IPS DF 19.7 (cell line): Measurements from ENCODE around the gene SLC25A21.

Source experiments
- DNase-seq: peaks from one replicate; pipeline ENCODE4 v3.0.0-alpha.2; 2013; ENCODE audit warnings: low read depth, low spot score

The SLC25A21 gene

DNA sequence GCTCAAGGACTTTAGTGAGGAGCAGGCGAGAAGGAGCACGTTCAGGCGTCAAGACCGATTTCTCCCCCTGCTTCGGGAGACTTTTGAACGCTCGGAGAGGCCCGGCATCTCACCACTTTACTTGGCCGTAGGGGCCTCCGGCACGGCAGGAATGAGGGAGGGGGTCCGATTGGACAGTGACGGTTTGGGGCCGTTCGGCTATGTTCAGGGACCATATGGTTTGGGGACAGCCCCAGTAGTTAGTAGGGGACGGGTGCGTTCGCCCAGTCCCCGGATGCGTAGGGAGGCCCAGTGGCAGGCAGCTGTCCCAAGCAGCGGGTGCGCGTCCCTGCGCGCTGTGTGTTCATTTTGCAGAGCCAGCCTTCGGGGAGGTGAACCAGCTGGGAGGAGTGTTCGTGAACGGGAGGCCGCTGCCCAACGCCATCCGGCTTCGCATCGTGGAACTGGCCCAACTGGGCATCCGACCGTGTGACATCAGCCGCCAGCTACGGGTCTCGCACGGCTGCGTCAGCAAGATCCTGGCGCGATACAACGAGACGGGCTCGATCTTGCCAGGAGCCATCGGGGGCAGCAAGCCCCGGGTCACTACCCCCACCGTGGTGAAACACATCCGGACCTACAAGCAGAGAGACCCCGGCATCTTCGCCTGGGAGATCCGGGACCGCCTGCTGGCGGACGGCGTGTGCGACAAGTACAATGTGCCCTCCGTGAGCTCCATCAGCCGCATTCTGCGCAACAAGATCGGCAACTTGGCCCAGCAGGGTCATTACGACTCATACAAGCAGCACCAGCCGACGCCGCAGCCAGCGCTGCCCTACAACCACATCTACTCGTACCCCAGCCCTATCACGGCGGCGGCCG lies 509.6 kb downstream of the SLC25A21 start:
- DNase-seq: no peak

DNA sequence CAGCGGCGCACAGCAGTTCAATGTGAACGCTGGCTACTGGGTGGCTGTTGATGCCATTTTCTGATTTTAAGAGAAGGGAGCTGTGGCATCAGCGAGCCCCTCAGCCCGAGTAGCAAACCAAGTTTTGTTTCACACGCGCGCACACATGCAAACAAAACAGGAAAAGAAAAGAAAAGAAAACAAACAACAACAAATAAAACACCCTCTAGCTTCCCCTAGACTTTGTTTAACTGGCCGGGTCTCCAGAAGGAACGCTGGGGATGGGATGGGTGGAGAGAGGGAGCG lies 510.2 kb downstream of the SLC25A21 start:
- DNase-seq: no peak

DNA sequence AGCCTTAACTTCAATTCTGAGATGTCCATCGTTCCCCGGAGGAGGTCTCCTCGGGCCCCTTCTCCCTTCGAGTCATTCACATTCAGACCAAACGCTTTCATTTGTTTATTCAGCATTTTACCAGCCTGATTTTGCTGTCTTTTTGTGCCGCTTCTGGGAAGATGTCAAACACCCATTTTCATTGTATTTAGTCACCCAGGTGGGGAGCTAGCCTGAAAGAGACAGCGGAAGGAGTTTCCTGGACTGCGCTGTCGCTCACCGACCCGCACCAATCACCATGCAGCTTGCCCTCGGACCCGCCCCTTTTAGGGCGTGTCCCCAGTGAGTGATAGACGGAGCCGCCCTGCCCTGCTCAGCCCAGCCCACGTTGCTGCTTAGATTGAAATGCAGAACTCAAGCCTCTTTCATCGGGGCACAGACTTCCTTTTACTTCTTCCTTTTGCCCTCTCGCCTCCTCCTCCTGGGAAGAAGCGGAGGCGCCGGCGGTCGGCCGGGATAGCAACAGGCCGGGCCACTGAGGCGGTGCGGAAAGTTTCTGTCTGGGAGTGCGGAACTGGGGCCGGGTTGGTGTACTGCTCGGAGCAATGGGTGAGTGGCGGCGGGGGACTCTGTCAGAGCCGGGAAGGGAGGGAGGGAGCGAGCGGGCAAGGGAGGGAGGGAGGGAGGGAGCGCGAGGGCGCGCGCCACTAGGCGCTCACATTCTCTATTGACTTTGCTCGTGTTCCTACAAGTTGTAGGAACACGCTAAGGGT lies 510.7 kb downstream of the SLC25A21 start, which contains the start of gene PAX9:
TSS of gene PAX9 (plus strand) at position 355 of the 752 bp plus-strand sequence. CDS start at position 585, 230 bp downstream.
- DNase-seq: no peak

DNA sequence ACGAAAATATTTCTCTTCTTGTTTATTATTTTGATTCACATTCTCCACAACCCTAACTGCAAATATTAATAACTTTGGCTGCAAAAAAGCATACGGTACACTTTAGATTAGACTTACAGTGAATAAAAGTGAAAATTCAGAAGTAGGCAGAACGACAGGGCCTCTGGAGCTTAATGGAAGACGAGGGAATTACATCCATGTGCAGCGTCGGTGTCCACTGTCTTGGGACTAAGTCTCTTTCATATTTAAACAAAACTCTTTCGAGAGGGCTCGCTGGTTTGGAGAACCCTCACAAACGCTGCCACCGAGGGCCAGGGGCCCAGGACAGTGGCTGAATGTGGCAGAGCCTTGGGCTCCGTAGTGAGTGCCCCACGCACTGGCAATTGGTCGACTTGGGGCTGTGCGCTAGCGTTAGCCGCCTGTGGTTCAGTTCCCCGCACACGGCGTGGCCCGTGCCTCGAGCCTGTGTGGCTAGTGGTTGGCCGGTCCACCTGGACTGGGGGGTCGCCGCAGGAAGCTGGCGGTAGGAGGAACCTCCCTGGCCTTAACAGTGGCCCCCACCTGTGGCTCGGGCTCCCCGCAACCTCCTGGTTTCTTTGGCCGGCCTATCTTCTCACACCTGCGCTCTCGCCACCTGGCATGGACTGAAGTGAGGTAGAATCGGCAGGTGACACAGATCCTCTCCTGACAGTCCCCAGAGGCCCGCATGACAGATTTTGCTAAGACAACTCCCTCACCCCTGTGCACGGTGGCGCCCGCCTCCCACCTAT lies 511.5 kb downstream of the SLC25A21 start:
- DNase-seq: no peak

DNA sequence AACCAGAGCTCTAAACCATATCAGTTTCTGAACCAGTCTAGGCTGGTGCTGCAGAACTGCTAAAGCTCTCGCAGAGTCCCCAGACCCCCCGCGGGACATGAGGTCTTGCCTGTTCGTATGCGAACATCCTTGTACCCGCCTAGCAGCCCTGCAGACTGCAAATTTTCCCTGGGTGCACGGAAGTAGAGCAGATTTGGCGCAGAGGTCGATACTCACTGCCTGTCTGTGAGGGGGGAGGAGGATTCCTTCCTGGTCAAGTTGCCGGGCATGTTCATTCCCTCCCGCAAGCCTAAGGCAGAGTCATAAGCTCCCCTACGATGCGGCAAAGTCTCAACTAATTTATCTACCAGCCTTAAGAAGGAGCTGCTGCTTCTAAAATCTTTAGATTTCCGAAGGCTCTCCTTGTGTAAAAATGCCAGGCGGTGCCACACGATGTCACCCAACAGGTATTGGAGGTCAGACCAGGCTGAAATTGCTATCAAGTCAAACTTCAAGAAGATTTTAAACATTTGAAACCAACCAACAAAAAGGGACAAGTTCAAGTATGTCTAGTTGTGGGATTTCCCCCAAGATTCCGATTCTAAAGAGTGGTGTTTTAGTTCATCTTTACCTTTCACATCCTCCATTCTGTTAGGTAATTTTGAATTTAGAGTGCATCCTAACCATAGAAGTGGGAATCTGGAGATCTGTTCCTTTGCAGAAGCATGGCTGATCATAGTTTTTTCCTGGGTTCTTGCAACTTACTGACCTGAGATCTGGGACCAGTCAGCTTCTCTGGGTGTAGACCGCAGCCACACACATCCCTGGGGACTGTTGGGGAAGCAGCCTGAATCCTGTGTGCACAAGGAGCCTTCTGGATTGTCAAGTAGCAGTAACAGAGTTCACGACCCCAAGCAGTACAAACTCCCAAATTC lies 512.3 kb downstream of the SLC25A21 start:
- DNase-seq: no peak

DNA sequence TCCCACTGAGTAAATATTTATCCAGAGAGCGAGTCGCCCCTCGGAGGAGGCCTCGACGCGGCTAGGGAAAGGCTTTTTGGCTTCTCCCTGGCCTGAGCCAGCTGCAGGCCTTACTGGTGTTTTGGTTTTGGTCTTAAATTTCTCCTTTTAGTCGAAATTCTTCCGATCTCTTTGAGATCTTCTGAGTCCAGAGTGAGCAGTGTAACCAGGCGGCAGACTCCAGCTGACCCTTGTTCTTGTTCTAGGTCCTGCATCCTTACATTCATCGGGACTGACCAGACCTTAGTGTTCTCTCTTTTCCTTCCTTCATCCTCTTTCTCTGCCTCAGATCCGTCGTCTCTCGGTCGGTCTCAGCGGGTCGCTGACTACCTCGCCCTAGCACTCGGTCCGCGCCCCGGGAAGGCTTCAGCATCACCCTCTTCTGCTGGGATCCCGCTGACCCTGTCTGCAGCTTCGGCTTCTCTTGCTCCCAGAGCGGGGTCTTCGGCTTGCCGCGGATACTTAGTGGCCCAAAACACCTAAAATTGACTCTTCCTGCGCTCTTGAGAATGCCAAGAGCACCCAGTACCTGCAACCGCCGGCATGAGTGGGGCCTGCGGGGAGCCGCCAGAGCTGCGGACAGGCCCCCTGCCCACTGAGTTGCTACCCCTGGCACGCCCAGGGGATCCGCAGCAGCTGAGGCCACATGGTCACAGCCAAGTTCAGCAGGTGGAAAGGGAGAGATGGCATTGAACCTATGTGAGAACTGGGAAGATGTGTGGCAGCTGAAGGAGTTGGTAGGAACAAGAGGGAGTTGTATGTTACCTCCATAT lies 513.2 kb downstream of the SLC25A21 start:
- DNase-seq: no peak

DNA sequence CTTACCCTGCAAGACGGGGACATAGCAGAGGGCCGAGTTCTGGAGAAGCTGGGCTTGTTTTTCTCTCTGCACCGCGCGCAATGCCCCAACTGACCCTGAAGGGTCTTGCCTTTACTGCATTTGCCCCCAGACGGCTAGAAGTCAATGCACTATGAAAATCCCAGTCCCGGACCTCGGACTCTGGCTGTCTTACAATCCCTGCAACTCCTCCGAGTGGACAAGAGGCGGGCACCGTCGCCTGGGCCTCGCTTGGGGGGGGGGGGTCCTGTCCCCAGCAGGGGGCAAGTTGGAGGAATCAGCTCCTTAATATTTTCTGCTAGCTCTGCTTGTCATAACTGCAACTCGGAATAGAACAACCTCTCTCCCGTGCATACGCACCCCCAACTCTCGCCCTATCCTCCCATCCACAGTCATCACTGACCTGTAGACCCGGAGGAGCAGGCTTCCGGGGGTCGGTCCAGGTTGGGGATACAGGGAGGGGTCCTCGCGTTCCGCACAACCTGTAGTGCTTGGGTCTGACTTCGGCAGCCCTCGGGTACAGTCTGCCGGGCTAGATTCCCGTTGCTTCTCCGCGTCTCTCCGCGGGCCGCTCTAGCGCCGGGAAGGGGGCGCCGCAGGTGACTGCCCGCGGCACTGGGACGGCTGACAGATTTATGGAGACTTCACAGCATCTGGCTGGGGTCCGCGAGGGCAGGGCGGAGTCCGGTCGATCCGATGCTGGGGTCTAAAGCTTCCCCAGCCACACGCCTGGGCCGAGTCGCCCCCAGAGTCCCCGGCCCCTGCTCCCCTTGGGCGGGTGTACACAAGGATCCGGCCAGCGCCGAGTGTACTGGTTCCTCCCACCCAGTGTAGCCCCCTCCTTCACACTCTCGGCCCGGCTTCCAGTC lies 514.0 kb downstream of the SLC25A21 start:
- DNase-seq: no peak

DNA sequence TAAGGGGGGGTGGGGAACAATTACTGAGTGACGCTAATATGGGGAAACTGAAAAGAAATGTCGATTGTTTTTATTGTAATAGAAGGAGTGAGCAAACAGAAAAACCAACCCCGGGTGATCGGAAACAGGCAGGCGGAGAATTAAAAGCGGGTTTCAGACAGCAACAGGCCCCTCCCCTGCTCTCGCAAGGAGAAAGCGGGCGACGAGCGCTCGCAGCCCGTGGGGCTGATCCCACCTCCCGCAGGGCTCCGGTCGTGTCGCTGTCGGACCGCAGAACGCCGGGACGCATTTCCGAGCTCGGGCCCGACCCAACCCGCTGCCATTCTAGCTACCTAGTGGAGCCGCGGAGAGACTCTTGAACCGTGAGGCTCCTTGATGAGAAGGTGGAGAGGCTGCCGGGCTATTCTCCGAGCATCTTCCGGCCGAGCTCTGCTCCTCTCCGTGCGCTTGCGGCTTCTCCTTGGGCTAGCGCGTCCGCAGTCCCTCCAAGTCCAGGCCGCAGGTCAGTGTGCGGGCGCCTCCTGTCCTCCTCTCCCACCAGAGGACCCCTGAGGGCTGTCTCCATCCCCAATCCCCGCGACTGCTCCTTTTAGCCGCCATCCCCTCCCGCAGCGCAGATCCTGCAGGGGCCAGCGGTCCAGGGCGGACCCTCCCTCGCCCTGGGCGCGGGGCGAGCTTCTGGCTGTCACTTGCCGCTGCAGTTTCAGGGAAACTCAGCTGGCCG lies 514.8 kb downstream of the SLC25A21 start:
- no peak for DNase-seq

DNA sequence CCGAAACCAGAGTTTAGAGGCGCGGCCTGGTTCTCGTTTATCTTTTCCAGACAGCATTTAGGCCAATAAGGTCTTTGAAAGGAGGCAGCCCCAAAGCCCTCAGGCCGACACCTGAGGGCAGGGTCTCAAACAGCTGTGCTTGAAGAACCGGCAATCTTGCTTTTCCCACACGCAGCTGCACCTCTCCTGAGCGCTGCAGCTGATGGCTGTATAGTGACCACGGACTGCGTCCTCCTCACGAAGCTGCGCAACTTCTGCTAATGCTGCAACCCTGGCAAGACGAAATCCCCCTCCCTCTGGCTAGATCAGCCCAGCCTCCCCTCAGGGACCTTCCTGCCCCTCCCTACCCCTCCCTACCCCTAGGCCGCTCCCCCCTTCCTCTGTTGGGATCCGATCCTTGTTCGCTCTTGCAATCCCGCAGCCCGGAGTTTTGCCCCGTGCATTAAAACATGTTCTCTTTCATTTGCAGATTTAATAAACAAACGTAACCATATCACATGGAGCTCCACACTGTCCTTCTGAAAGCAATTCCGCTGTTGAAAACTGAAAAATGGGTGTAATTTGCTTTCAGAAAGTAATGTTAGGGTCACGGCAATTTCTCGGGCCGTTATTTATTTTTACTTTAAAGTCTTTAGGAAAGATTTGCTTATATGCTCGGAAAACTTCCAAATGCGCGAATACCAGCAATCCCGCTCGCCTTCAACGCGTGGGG lies 515.6 kb downstream of the SLC25A21 start:
- no peak for DNase-seq

DNA sequence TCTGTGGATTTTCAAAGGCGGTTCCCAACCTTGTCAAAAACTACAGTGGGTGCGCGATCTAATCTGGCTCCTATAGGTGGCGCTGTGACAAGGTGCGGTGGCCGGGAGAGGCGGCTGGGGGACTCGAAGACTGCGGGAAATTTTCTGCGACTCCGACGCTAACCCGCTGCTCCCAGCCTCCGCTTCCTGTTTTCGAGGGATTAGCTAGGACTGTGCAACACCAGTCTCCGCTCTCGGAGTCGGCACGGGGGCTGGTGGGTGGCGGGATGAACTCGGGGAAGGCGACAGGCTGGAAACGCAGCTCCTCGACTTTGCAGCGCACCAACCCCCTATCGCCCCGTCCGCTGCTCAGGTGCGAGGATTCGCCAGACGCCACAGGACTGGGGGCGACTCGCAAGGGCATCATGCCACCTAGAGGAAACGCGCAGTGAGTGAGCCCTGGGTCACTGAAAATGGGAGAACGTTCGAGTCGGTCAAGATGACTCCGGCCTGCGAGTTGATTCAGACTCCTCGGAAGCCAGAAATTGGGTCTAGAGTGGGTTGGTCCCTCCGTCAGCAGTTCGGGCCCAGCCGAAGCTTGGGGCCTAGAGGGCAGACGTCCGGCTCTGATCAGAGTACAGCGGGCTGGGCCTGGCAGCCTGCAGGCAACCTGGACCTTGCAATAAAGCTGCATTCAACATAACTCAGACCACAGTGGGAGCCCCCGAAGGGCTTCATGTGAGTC lies 516.3 kb downstream of the SLC25A21 start:
- no peak for DNase-seq

DNA sequence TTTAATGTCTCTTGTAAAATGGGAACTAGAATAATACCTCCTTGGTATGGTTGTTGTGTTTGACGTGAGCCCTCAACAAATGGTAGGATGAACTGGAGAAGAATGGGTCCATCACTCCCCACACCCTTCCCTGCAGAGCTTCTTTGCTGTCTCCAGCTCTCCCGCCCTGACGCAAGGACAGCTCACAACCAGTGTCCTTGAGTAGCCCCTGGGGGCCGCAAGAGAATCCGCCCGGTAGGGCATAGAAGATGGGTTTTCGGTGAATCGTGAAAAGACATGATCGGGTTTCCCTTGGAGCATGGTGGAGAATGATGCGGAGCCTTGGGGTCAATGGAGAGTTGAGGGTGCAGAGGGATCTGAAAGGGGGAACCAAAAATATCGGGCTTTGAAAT lies 516.8 kb downstream of the SLC25A21 start:
- DNase-seq: no peak

DNA sequence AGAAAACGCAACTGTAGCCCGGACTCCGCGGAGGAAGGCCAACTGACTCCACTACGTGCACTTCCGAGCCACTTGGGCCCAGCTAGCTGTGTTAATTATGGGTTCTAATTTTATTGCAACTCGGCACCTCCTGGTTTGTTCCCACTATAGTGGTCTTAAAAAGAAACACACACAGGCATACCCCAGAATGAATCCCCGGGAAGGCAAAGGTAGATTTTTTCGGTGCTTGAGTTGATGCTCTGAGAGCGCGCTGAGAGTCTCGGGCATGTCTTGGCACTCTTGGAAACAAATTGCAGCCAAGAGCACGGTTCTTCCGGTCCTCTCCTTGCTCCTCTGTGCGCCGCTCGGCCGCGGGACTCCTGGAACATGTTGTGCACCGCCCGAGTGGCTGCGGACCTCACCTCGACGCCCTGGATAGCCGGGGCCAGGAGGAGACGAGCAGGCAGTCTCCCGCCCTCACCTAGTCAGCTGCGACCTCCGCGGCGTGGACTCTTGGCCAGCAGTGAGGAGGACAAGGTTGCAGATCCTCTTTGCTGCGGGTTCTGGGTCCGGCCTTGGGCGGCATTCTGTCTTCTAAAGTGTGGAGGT lies 517.5 kb downstream of the SLC25A21 start:
- DNase-seq: no peak

DNA sequence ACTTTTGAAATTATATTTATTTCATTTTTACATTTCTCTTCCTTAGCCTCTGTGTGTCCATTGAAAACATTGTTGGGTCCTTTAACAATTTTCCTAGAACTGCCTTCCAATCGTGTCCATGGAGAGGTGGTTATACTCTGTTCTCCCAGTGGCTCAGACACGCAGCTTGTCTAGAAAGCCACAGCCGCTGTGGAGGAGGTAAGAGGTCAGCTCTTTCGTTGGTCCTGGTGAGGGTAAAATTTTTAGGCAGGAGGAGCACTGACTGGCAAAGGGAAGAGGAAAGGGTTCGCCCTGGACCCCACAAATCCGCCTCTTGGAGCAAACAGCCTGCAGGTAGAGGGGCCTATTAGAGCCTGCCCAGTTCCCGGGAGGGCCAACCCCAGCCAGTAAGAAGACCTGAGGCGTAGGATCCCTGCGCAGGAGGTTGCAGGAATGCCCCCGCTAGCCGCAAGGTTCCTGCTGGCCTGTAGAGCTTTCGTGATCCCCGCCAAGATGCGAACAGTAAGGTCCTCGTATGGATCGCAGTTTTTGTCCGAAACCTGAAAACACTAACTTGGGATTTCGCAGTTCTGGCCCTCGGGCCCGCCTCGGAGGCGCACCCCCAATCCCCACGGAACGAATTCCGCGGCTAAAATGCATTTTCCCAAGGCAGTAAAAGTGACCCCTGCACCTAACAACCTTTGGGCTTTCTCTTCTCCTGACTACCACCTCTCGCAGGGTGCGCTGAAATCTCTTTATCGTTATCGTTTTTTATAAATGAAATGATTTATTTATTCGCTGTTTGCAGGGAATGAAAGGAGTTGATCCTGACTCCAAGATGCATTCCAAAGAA lies 518.2 kb downstream of the SLC25A21 start:
- no peak for DNase-seq

DNA sequence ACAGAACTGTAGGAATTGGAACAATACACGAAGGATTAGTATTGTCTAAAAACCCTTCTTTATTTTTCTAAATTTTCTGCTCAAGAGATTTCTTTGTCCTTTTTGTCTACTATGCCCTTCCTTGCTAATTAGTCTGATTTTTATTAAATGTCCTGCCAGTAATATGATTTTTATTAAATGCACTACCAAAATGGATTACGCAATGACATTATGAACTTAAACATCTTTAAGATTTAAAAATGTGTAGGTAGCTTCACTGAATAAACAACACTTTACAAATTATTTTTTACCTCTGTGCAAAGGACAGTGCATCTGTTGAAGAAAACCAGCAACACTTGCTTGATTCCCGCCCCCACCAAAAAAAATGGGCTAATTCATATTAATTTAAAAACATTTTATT lies 519.0 kb downstream of the SLC25A21 start:
- DNase-seq: no peak

DNA sequence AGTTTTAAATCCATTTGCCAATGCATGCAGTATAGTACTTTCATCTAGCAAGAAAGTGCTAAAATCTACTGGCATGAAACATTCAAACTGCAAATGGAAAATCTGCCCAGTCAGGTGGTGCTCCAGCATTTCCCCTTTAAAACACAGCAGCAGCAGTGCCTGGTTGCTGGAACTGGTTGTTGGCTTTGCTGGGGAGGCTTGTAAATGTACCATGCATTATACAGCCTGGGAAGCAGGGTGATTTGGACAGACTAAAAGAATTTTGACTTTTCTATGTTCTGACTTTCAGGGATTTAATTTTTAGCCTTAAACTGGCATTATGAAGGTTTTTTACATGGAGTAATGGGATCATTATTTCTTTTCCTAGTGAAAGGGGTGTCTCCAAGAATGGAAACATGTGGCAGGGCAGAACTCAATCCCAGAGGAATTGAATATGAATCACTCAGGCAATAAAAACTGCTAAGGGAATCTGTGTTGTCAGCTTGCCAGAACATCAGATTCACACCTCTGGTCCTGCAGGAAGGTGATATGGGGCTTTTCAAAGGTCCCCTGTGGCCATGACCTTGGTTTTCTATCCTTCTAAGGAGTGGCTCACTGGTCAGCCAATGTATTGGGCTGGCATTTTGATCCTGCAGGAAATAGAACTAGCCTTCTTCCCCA lies 519.7 kb downstream of the SLC25A21 start:
- no peak for DNase-seq
